HG03066 (cell line): ENCODE measurements around the gene STARD8.
"Not testable (repeated sequence)": the region's sequence is repeated elsewhere in the genome, so short reads cannot be mapped to it uniquely, and the experiment has no call there.

ENCODE experiments used
- ATAC-seq: cut with Tn5 transposase; IDR thresholded peaks from one replicate; pipeline ENCODE4 v1.9.1; 2021; ENCODE audit warnings: low read depth; ENCODE audit not compliant: unreplicated experiment

The STARD8 gene

DNA sequence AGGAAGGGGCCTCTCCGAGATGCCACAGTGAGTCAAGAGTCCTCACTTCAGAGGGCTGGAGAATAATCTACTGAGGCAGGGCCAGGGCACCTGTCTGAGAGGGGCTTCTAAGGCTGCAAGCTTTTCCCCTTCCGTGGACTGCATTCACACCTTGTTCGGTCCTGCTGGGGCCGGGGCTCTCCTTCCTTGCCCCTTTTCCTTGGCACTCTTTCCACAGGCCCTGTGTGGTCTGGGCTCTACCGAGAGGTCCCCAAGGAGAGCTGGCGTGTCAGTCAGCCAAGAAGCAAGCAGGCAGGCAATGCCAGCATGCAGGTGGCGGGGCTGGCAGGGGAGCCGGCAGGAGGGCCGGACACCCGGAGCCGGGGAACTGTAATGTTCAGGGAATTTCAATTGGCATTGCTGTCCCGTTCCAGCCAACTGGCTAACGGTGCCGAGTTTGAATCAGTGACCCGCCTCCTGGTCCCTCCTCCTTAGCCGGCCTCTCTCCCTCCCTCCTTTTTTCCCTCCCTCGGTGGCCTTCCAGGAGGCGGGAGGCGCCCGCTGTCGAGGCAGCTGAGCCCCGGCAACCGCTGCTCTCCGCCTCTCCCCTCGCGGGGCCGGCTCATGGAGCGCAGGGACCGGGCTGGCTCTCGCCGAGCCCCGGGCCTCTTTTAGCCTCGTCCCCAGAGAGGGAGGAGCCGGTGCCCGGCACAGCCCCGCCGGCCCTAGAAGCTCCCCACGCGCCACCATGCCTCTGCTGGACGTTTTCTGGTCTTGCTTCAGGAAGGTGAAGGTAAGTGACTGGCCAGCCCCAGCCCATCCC lies at the start of gene STARD8:
Gene STARD8 (plus strand): TSS at position 511 of the 802 bp plus-strand sequence. CDS start 217 bp downstream, at position 728.
- ATAC-seq = no peak

DNA sequence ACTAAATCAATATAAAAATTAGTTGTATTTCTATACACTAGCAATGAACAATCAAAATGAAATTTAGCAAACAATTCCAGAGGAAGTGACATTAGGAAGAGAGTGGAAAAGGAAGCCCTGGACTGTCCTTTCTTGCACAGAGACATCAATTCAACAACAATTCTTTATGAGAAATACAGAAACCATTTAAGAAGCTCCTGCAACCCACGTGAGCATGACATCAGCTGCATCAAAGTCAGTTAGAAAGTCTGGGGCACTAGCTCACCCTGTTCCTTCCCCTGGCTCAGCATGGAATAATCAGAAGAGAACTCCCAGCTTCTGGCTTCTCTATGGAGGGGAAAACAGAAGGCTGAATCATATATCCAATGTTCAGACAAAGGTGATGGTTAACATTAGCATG lies 48.6 kb upstream of the STARD8 start:
- no peak for ATAC-seq

DNA sequence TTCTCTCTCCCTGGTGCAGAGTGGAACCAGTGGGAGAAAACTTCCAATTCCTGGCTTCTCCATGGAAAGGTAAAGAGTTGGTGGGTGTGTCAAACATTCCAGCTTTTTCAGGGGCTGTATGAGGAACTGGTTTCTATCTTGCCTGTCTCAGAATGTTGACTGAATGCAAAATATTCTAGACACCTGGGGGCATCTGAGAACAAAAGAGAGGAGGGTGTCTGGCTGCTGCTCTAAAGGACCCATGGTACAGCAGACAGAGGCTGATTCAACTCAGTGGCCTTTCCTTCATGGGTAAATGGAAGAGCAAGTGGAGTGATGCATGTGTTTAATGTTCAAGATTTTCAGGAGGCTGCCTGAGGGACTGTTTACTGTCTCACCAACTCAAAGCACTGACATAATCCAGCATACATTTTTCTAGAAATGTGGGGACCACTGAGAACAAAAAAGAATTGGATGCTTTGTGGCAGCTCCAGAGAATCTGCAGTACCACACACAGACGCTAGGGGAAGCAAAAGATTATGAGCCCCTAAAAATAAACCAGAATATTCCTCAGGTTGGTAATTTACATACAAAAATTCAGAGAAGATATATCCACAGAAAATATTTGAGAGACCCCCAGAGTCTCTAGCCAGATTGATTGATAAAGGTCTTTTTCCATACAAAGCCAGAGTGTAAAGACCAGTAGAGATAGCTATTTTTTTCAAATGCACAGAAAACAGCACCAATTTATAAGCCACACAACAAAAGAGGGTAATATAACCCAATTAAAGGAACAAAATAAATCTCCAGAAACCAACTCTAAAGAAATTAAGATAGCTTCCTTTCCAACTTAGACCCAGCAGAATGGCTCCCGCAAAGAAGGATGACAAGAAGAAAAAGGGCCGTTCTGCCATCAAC lies 48.0 kb upstream of the STARD8 start:
- no peak for ATAC-seq

GRCh38 chrX:68604216-68604615 lies 43.2 kb upstream of the STARD8 start:
- not testable (repeated sequence) for ATAC-seq

DNA sequence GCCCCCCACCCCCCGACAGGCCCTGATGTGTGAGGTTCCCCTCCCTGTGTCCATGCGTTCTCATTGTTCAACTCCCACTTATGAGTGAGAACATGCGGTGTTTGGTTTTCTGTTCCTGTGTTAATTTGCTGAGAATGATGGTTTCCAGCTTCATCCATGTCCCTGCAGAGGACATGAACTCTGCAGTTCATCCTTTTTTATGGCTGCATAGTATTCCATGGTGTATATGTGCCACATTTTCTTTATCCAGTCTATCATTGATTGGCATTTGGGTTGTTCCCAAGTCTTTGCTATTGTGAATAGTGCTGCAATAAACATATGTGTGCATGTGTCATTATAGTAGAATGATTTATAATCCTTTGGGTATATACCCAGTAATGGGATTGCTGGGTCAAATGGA lies 32.7 kb upstream of the STARD8 start:
- ATAC-seq = not testable (repeated sequence)

DNA sequence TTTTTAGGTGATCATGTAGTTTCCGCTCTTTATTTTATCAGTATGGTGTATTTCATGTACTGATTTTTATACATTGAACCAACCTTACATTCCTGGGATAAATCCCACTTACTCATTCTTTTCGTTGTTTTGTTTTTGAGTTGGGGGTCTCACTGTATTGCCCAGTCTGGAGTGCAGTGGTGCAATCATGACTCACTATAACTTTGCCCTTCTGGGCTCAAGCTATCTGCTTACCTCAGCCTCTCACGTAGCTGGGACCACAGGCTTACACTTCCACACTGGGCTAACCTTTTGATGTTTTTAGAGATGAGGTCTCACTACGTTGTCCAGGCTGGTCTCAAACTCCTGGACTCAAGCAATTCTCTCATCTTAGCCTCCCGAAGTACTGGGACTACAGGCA lies 19.5 kb upstream of the STARD8 start:
- no peak for ATAC-seq

DNA sequence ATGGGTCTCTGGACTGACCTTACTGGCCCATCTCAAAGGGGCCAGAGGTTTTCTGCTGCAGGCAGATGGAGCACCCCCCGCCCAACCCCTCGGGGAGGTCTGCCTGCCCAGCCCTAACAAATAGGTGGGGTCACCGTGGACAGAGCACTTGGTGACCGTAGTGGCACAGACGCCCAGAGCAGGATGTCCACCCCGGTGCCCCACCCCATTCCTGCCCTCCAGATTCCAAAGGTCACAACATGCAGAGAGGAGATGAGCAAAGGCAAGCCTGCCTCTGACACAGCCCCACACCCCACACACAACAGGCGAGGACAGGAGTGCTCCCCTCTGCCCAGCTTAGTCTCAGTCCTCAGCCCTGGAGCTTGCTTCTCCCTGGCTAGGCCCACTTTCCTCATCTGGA lies 17.5 kb upstream of the STARD8 start:
- not testable (repeated sequence) for ATAC-seq

- no peak for ATAC-seq
Measured at GRCh38 chrX:68631336-68631735, 16.1 kb upstream of the STARD8 start.

DNA sequence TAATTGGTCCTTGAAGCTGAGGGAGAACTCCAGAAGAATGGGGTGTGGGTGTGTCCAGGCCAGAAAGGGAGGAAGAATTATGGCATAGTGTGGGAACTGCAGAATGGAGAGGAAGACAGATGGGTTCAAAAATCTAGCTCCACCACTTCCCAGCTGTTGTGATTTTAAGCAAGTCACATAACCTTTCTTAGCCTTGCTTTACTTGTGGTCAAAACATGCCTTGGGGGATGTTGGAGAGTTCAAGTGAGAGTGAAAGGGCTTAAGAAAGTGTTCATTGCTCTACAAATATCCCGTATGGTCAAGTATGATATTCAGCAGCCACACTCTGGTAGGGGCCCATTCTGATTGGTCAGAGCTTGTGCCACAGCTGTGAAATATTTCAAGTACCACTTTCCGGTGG lies 15.0 kb upstream of the STARD8 start:
- no peak for ATAC-seq

DNA sequence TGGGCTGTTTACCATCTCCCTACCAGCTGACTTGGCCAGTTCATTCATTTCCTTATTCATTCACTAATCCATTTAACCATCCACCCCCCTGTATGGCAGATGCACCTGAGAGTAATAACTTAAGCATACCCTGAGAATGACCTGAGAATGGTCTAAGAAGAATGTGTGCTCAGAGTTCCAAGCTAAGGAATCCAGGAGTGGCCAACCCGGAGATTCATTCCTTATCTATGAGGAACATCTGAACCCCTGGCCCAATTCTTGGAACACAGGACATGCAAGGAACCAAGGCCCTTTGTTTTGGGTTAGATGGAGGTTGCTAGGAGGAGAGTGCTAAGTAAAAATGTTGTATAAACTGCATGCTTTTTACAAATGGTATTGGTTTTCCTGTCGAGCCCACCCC lies 13.5 kb upstream of the STARD8 start:
- ATAC-seq = no peak

- ATAC-seq = no peak
Measured at GRCh38 chrX:68634649-68635227, 12.7 kb upstream of the STARD8 start.

DNA sequence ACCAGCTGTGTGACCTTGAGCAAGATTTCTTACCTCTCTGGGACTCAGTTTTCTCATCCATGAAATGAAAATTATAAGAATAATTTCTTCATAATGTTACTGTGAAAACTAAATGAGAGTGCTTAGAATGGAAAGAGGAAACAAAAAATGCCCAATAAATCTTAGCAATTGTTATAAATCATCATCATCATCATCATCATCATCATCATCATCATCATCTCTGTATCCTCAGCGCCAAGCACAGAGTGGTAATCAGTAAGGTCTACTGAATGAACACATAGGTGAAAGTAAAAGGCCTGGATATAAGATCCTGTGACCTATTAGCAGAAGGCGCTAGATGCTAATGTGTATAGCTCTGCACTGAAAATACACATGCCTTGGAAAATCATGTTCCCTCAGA lies 6.8 kb upstream of the STARD8 start:
- ATAC-seq = no peak

DNA sequence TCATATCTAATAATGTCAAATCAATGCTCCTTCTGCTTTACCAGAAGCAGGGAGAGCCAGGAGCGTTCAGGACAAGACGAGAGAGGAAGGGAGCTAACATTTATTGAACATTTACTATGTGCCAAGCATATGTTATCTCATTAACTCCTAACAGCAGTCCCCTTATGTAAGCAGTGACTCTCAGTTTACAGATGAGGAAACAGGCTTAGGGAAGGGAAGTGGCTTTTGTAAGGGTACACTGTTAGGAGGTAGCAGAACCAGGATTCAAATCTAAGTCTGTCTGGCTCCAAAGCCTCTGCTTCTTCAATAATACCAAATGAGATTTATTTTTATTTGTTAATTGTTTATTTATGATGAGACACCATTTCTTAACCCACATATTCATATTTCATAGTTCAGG lies 2.6 kb upstream of the STARD8 start:
- no peak for ATAC-seq

DNA sequence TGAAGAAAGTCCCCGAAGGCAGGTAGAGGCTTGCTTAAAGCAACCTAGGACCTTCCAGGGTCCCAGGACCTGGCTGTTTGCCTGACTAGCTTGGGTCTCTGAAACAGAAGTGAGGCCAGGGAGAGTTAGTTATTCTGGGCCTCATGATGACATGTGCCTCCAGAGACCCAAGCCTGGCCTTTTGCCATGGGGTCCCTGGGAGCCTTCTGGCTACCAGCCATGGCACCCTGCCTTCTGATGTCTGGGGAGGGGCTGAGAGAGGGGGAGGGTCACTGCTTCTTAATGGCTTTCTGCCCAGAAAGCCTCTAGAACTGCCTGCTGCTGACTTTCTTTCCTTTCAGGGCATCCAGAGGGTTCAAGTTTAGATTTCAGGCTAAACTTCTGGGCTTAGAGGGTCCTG lies 1.0 kb upstream of the STARD8 start:
- ATAC-seq = no peak

DNA sequence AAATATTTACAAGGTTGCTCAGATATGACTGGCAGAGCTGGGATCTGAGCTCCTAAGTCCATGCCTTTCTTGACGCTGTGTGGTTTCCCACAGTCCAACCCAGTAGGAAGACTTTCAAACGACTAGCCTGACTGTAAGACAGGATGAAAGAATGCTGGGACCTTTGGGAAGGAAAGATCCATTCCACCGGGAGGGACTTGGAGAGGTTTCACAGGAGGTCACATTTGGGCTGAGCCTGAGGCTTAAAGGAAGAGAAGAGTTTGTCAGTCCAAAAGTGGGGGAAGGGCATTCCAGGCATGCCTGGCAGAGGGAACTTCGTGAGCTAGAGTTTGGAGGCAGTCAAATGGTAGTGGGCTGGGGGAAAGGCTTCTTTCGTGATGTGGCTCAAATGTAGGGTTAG lies 1.5 kb downstream of the STARD8 start:
- ATAC-seq = no peak

DNA sequence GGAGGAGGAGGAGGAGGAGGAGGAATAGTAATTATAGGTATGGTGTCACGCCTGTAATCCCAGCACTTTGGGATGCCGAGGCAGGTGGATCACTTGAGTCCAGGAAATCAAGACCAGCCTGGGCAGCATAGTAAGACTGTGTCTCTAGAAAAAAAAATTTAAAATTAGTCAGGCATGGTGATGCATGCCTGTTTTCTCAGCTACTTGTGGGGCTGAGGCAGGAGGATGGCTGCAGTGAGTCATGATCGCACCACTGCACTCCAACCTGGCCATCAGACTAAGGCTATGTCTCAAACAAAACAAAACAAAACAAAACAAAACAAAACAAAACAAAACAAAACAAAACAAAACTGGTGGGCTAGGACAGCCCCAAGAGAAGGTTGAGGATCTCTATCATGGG lies 3.0 kb downstream of the STARD8 start:
- ATAC-seq = no peak

GRCh38 chrX:68651110-68651509 lies 3.6 kb downstream of the STARD8 start:
- ATAC-seq = no peak

GRCh38 chrX:68652326-68653170 lies 5.1 kb downstream of the STARD8 start:
- ATAC-seq = no peak

GRCh38 chrX:68654693-68655092 lies 7.2 kb downstream of the STARD8 start:
- ATAC-seq = no peak

GRCh38 chrX:68656473-68656872 lies 9.0 kb downstream of the STARD8 start:
- ATAC-seq = not testable (repeated sequence)
